GM10248 (cell line): ENCODE data around the gene PABPC5.

Experiments
- CTCF ChIA-PET: fragments of 300-600 bp; sonication (Branson Sonifier 250); formaldehyde crosslinking; extraction: SDS; loops from one replicate; lab custom pipeline; 2021; ENCODE audit warnings: antibody characterized with exemption; lab: Yijun Ruan, JAX
- POLR2A ChIA-PET: fragments of 350-650 bp; sonication (Branson Sonifier 250); formaldehyde crosslinking; extraction: SDS; loops from one replicate; lab custom pipeline; 2020; ENCODE audit warnings: antibody characterized with exemption; lab: Yijun Ruan, JAX
- DNase-seq: peaks from one replicate; pipeline ENCODE4 v3.0.0; 2012; ENCODE audit errors: extremely low spot score
- CTCF ChIP-seq: IDR thresholded peaks from 2 replicates; pipeline ENCODE4 v1.5.1; 2012; ENCODE audit warnings: mild to moderate bottlenecking, low read depth; ENCODE audit errors: extremely low read depth, missing control alignments, control extremely low read depth

Gene PABPC5

GRCh38 chrX:91434351-91435168, at the start of gene PABPC5:
Gene PABPC5, plus strand, starts transcription at chrX:91434839. Its CDS starts 739 bp downstream, at chrX:91435578.
- POLR2A ChIA-PET, result no interaction called here
- no peak for DNase-seq
- CTCF ChIA-PET, result no interaction called here
- TF ChIP-seq CTCF, result no peak

DNA sequence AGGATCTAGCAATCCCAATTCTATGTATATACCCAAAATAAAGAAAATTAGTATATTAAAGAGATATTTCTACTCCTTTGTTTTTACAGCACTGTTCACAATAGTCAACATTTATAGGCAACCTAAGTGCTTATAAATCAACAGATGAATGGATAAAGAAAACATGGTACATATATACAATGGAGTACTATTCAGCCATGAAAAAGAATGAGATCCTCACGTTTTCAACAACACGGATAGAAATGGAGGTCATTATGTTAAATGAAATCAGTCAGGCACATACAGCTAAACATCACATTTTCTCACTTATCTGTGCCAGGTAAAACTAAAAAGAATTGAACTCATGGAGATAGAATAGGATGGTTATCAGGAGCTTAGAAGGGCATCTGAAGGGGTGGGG, 45.6 kb upstream of the PABPC5 start:
- ChIA-PET CTCF (no interaction called here), POLR2A (no interaction called here)
- DNase-seq, result no peak
- no peak for TF ChIP-seq CTCF

DNA sequence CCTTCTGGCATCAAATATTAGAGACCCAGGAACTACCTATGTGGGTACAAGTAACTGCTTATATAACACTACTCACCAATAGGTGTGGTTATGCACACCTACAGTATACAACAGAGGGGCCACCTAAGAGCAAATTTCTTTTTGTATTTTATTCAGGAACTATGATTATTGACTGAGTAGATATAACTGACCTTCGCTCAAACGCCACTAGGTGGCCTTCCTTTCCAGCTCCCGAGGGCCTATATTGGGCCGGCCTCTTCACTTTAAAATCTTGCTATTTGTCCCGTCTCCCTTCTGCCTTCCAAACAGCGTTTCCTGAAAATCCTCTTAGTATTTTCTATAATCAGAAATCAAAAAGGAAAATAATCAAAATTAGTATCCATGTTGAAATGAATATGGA, 19.9 kb upstream of the PABPC5 start:
- ChIA-PET CTCF (no interaction called here), POLR2A (no interaction called here)
- no peak for TF ChIP-seq CTCF
- DNase-seq, result no peak

GRCh38 chrX:91435395-91435794, 756 bp downstream of the PABPC5 start:
- CTCF ChIA-PET, result no interaction called here
- TF ChIP-seq CTCF, result no peak
- POLR2A ChIA-PET, result no interaction called here
- no peak for DNase-seq
